IPS-18c (cell line): ENCODE data around the gene PARD3B.

Experiments used
- H3K4me3 ChIP-seq: 2 replicates; pipeline ENCODE4 v1.7.0; 2013; ENCODE audit warnings: low read depth, mild to moderate bottlenecking, low read length, moderate library complexity; ENCODE audit not compliant: insufficient read depth
- H3K9me3 ChIP-seq: one replicate; pipeline ENCODE4 v1.6.1; 2013; ENCODE audit warnings: mild to moderate bottlenecking, low read length, moderate library complexity; ENCODE audit not compliant: control insufficient read depth, insufficient read depth

The PARD3B gene

DNA sequence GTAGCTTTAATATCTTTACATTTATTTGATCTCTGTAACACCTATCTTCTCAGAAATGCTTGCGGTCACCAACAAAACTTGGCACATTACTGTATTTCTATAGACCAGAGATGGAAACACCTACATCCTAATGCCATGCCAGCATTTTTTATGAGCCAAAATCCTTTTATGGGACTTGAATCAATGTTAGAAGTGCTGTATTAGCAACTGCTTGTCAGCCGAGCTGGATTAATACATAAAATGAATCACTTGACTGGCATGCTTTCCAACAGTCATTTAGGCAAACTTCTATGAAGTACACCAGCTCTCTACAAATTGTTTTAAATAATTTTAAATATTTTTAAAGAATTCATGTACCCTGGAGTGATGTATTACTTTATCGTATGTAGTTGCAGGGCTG is 864.1 kb downstream of the PARD3B start:
- no peak overlapping the region for H3K4me3 ChIP-seq
- H3K9me3 ChIP-seq: no peaks in the 10 kb centered on the region

DNA sequence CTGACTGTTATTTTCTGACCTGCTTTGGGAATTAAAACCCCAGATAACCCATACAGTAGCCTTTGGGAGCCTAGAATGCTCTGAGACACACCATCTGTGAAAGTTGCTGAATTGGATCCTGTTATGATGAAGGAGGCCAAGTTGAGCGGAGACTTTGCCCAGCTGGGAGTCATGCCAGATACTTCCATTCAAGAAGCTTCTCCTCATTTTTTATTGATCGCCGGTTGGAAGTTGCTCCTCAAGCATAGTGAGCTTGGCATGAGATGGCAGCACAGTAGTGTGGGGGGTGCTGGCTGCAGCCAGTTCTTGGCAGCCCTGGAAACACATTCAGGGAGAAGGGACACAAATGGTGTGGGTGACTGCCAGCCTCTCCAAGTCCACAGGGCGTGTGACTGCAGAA is 866.3 kb downstream of the PARD3B start:
- H3K4me3 ChIP-seq: no peak overlapping the region
- no peaks in the 10 kb centered on the region for H3K9me3 ChIP-seq

DNA sequence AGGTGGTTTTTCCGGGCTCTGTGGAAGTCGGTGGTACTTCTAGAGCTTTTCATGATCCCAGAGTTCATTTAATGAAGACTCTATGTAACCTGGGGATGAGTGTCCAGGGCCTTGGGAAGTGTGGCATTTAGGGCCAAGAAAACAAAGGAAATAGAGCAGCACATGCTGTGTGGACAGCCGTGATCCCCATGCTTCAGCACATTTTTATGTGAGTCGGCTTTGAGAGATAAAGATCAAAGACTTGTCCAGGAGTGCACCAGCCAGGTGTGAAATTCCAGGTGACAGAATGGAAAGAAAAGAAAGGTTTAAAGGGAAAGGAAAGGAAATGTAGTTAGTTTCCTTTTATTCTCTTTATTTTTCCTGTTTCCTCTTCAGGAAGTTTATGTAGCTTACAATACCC is 879.1 kb downstream of the PARD3B start:
- no peak overlapping the region for H3K4me3 ChIP-seq
- H3K9me3 ChIP-seq: no peaks in the 10 kb centered on the region

DNA sequence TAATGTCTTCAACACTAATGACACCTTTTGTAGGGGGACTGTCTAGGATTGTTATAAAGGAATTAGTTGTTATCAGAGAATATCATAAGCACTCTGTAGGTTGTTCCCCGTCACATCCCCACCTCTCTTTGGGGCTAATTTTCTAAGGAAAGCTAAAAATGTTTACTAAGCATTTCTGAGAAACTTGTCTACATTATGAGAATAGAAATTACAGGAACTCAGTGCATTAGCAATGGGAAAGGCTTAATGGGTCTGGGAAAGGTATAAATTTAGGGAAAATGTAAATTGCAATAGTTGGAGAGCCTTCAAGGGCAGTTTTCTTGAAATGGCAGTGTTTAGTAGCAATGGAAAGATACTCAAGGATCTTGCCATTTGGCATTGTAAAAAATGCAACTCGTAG is 879.8 kb downstream of the PARD3B start:
- Histone ChIP-seq H3K4me3 (no peak overlapping the region), H3K9me3 (no peaks in the 10 kb centered on the region)

DNA sequence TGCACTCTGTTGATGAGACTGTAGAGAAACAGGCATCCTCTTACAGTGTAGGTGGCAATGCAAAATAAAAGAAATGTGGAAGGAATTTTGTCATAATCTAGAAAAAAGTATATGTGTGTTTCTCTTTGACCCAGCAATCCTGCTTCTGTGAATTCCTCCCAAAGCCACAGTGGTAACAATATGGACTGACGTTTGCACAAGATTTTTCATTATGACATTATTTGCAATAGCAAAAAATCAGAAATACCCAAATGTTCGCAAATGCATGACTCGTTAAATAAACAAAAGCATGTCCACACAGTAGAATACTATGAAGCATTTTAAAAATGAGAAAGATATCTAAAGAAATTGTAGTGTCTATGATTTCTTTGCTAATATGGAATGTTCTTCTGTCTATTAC is 881.8 kb downstream of the PARD3B start:
- Histone ChIP-seq H3K4me3 (no peak overlapping the region), H3K9me3 (no peaks in the 10 kb centered on the region)

DNA sequence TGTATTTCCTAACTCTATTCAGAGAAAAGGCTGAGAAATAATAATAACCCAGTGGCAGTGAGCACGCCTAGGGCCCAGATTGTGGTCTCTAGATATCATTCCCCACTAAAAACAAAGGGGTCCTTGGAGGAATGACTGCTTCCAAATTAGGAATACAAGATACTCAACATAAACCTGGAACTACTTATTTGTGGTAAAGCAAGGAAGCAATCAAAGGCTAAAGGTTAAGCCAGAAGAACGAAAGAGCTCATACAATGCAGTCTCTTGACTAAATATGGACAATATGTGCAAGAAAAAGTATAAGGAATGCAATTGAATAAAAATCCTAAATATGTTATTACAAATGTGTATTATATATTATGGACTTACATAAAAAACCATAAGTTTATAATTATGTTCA is 883.5 kb downstream of the PARD3B start:
- no peaks in the 10 kb centered on the region for H3K9me3 ChIP-seq
- no peak overlapping the region for H3K4me3 ChIP-seq

DNA sequence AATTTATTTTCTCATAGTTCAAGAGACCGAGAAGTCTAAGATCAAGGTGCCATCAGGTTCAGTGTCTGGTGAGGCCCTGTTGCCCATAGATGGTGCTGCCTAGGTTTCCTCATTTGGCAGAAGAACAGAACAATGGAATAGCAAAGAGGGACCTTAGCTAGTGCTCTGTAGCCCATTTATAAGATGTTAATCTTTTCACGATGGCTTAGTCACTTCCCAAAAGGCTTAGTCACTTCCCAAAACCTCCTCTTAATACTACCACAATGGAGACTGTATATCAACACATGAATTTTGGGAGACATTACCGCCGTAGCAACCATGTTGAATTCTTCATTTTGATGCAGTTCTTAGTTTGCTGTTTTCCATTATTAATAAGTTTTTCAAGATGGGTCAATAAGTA is 890.7 kb downstream of the PARD3B start:
- no peaks in the 10 kb centered on the region for H3K9me3 ChIP-seq

DNA sequence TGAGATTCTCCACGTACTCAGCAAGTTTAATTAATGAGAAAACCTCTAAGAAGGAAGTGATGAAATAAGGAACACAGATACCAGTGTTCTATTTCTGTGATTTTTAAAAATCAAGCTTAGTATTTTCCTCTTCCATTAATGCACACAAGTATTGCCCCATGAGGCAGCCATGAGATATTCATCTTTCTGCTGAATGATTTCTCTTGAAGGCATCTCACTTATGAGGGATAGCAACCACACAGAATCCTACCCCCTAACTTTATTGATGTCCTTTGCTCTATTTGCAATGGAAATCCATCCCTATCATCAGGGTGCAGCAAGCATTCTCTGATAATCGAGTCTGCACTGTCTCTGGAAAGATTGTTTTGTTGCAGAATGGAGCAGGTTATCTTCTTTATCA is 893.0 kb downstream of the PARD3B start:
- no peaks in the 10 kb centered on the region for H3K9me3 ChIP-seq
- H3K4me3 ChIP-seq: no peak overlapping the region

More for the DNA sequence above, 890.7 kb downstream of the PARD3B start:
- H3K4me3 ChIP-seq: no peak overlapping the region; the same call in 1 of the 2 replicates

DNA sequence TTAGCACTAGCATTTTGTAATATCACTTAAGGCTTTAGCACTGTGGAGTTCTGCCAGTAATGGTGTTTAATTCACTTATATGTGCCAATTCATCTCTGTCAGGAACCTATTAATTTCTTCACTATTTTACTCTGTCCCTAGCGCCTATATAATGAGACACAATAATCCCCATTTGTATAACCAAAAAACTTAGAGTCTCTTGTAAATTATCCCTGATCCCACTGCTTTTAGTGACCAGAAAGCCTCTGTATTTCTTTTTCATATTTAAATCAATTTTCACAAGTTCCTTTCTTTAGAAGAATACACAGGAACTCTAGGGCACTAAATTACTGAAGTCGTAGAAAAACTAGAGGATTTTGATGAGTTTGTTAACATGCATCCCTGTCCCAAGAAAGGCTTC is 894.3 kb downstream of the PARD3B start:
- no peaks in the 10 kb centered on the region for H3K9me3 ChIP-seq
- H3K4me3 ChIP-seq: no peak overlapping the region

DNA sequence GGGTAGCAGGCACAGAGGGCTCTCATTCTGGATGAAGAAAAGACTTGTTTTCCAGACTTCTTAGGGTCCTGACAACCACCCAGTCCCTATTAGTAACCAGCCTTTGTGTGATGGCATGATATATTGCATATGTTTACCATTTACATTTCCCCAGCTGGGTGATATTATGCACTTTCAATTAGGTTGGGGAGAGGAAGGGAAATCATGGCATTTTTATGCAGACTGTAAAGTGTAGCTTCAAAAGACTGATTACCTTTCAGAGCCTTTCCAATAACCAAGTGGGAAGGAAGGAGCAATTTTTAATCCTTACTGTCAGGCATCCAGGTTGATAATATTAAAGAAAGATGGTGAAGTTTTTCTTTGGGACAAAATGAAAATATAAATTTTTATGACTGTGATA is 896.2 kb downstream of the PARD3B start:
- H3K4me3 ChIP-seq: no peak overlapping the region
- no peaks in the 10 kb centered on the region for H3K9me3 ChIP-seq

DNA sequence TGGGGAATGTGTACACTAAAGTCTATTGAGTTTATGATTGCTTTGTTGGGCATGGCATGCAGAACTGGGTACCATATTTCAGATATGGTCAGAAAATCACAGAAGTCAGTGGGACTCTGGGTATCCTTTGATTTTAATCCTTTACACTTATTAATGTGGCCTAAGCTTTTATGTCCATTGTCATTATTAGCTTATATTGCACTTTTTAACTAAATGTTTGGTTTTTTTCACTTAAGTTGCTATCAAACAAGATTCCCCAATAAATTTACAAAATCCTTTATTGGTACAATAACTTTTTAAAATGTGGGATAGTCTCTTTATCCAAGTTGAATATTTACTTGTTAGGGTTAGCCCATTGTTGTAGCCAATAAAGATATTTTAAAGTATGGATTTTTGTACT is 902.9 kb downstream of the PARD3B start:
- Histone ChIP-seq H3K4me3 (no peak overlapping the region), H3K9me3 (no peaks in the 10 kb centered on the region)

DNA sequence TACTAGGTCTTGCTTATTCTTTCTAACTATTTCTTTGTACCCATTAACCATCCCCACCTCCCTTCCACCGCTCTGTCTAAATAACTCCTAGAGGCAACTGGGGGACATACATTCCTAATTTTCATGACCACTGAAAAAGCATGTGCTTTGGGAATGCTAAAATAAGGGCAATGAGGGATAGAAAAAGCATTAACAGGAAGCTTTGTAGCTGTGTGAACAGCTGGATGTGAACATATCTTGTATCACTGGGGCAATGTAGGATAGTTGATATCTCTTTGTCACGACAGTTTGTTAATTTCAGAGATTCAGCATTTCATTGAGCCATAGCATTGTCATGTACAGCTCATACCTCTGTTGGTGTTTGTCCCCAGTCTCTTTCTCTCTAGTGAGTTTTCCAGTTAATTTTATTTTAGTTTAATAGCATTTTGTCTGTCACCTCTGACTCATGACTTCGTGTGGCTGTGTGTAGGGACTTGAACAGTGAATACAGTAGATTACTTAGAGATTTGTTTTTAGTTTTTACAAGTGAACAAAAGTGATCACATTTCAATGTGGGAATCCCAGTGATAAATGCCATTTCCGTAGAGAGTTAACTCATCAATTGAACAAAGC is 906.7 kb downstream of the PARD3B start:
- H3K9me3 ChIP-seq: no peaks in the 10 kb centered on the region
- no peak overlapping the region for H3K4me3 ChIP-seq

DNA sequence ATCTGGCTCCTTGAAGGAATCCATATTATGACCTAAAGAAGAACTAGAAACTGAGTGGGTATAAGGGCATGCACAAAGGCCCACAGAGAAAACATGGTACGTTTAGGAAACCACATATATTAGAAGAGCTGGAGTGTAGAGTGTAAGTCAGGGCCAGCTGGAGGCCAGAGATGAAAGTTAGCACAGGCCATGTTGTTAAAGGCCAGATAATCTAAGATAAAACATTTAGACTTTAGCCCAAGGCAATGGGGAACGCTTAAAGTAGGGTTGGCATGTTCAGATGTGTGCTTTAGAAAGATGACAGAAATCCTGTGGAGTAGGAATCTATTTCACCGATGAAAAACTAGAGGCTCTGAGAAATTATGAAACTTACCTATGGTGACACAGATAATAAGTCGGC is 907.9 kb downstream of the PARD3B start:
- H3K9me3 ChIP-seq: no peaks in the 10 kb centered on the region
- no peak overlapping the region for H3K4me3 ChIP-seq

DNA sequence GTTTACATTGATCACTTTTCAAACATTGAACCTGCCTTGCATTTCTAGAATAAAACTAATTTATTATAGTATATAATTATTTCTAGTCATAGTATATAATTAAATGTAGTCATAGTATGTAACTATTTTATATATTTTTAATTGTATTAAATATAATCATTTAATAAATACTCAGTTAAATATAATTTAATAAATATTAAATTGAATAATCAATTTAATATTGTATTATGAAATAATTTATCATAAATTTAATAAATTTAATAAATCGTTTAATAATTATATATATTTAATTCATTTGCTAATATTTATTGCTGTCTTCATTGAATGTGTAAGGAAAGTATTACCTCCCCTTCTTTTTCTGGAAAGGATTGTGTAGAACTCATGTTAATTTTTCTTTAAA is 911.4 kb downstream of the PARD3B start:
- no peaks in the 10 kb centered on the region for H3K9me3 ChIP-seq
- no peak overlapping the region for H3K4me3 ChIP-seq

DNA sequence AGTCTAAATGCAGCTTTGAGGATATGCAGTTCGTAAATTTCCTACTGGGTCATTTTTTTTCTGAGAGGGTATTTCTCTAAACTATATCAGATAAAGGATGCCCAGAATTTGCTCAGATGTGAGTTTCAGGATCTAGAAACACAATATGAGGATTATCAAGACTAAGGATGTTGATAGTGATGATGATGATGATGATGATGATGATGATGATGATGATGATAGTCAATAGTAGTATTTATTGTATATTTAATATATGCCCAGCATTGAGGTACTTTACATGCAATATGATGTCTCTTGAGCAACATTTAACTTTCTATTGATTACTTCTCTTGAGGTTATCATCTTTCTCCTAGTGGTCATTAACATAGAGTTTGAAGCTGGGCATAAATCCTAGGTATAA is 914.9 kb downstream of the PARD3B start:
- Histone ChIP-seq H3K4me3 (no peak overlapping the region), H3K9me3 (no peaks in the 10 kb centered on the region)

DNA sequence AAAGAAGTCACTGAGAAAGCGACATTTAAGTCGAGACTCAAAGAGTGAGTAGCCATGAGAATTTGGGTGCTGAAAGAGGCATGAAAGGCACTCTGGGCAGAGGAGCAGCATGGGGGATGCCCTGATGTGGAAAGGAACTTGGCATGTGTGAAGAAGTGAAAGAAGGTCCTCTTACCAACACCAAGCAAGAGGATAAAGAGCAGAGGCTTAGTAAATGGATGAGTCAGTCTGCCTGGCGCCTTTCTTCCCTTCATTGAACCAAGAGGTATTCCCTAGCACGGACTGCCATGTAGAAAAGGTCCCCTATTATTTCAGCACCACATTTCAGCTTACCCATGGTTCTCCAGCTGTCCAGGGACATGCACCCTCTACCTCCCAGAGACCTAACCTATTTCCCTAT is 915.9 kb downstream of the PARD3B start:
- no peak overlapping the region for H3K4me3 ChIP-seq

DNA sequence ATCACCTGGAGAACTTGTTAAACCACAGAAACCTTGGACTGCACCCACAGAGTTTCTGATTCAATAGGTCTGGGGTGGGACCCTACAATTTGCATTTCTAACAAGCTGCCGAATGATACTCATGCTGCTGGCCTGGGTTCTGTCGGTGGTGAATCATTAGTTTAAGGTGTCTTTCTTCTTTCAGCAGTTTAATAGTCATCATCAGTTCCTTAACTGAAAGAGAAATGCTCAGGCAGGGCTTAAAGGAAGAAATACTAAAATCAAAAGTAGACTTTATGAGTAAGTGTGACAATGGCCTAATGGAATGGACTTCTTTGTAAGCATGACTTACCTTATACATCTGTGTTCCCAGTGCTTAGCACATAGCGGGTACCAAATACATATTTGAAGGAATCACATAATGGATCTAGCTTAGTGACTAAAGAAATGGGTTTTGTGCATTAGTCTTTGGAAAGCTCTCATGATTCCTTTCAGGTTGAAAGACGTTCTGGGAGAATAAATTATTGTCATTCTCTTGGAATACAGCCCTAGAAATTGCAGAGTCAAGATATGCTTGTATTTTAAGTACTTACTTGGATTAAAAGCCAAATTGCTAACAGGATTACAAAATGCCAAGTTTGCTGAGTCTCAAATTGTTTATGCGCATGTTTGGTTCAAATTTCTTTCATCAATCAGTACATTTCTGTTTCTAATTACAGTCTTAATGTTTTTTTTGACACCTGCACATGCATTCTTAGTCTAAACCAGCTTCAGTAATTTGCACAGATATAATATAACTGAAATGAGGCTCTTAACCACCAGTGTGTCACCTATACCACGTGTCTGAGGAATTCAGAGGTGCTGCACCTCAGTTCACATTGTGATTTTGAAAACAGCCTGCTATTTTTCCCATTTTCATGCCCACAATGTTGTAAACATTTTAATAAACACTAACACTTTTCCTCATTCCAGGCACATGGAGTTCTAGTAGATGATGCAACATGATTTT is 916.7 kb downstream of the PARD3B start:
- no peak overlapping the region for H3K4me3 ChIP-seq
- H3K9me3 ChIP-seq: no peaks in the 10 kb centered on the region

More for the DNA sequence above, 915.9 kb downstream of the PARD3B start:
- no peaks in the 10 kb centered on the region for H3K9me3 ChIP-seq

DNA sequence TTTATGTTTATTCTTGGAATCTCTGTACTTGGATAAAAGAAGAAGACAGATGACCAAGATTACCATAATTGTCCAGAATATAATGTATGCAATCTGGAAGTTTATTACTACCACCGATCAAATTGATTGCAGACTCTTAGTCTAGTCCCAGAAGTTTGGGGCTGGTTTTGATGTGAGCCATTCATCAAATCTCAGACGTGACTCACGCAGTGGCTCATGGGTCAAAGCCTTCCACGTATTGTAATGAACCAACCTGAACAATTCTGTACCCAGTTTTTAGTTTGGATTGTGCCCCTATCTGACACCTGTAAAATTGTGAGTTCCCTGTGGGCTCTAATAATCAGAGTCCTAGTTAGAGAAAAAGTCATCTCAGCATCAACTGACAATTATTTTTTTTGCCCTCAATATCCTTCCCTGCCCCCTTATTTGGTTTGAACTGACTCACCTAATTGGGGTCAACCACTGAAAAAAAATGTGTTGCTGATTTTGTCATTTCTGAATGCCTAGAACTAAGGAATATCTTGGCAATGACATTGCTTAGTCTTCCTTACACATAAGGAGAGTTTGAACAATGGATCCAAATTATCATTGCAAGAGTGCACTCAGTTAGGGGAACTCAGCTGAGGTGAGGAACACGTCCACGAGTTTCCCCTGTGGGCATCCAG is 917.5 kb downstream of the PARD3B start:
- no peak overlapping the region for H3K4me3 ChIP-seq

More for the DNA sequence above, 917.5 kb downstream of the PARD3B start:
- H3K9me3 ChIP-seq: no peaks in the 10 kb centered on the region
